Prostate gland (tissue), 2 donors: ENCODE measurements around the gene ANKS3. TPM values are rescaled to one million over a fixed set of nuclear protein-coding genes. Genes with fewer than 3 reads are reported as not detected.
"Not testable (repeated sequence)": the region's sequence is repeated elsewhere in the genome, so short reads cannot be mapped to it uniquely, and the experiment has no call there.

ENCODE experiments used
- DNase-seq: peaks from one replicate; pipeline ENCODE4 v3.0.0-alpha.2; 2019; ENCODE audit warnings: low spot score
- H3K27ac ChIP-seq, 2 donors: fragments of 200-600 bp; sonication (generic); 2 replicates each; pipeline ENCODE4 v1.5.1; 2017 to 2019
- H3K27me3 ChIP-seq: fragments of 200-600 bp; sonication (generic); replicated peaks from 2 replicates; pipeline ENCODE4 v1.5.1; 2019; ENCODE audit not compliant: insufficient read depth
- H3K36me3 ChIP-seq, 2 donors: fragments of 200-600 bp; sonication (generic); 1 replicate in 1 of 2; 2 replicates in 1 of 2; pipeline versions ENCODE4 v1.5.1 to v1.8.1; 2017 to 2019
- H3K4me1 ChIP-seq: fragments of 200-600 bp; sonication (generic); replicated peaks from 2 replicates; pipeline ENCODE4 v1.5.1; 2019
- H3K4me3 ChIP-seq, 2 donors: fragments of 200-600 bp; sonication (generic); 2 replicates each; pipeline ENCODE4 v1.5.1; 2017 to 2019
- H3K9me3 ChIP-seq: fragments of 200-600 bp; sonication (generic); 2 replicates; pipeline ENCODE4 v1.5.1; 2017
- CTCF ChIP-seq, 4 experiments: fragments of 200-600 bp in 2 of 4; fragments of 450-650 bp in 2 of 4; sonication (generic) in 2 of 4; IDR thresholded peaks; 1 replicate in 3 of 4; 2 replicates in 1 of 4; pipeline ENCODE4 v1.5.1; 2016 to 2019; ENCODE audit warnings: antibody characterized with exemption in 4 of 4, mild to moderate bottlenecking in 2 of 4, moderate library complexity in 2 of 4
- POLR2A ChIP-seq: fragments of 450-650 bp; IDR thresholded peaks from one replicate; pipeline ENCODE4 v1.6.1; 2016; ENCODE audit warnings: antibody characterized with exemption, mild to moderate bottlenecking
- POLR2AphosphoS5 ChIP-seq: sonication (generic); formaldehyde crosslinking; IDR thresholded peaks from one replicate; pipeline ENCODE4 v1.6.1; 2017; ENCODE audit warnings: antibody characterized with exemption
- WGBS: methylation state at CpG from one replicate; pipeline ENCODE4 v1.1.5; 2018; 5-methylcytosine and 5-hydroxymethylcytosine counted together
- intact Hi-C: fragments of 100-400 bp; cut with DNase I; formaldehyde crosslinking; loops from one replicate; pipeline ENCODE4 v1.14.2; 2022
- total RNA-seq, 2 donors: library from RNA; depleted of rRNA; stranded (reverse); fragments of >200 nt; gene quantifications; one replicate each; pipeline ENCODE4 v1.1.0, GENCODE V29; 2016

Gene ANKS3
- total RNA-seq, 2 donors from 2014 or later: 19.1 to 42.9 TPM

- Histone ChIP-seq H3K4me3 (no peak overlapping the region), H3K27me3 (no peaks in the 10 kb centered on the region), H3K9me3 (no peaks in the 10 kb centered on the region), H3K4me1 (peaks cover 2% of the 10 kb centered on the region), H3K36me3 (peaks cover 6 to 14% of the 10 kb centered on the region in 2 donors), H3K27ac (no peak overlapping the region)
- DNase-seq: no peak
- TF ChIP-seq CTCF (IDR thresholded peaks at IDR 0.05) (no peak), POLR2A (no peak)
- intact Hi-C loops: no loop called here
- WGBS: 63% methylated on average over 15 of the region's 16 CpGs
Measured at GRCh38 chr16:4654011-4654963, 79.8 kb downstream of the ANKS3 start.

GRCh38 chr16:4652561-4652960 is 81.5 kb downstream of the ANKS3 start:
- Histone ChIP-seq H3K4me1 (peaks cover 2% of the 10 kb centered on the region), H3K4me3 (no peak overlapping the region), H3K27ac (no peak overlapping the region), H3K9me3 (no peaks in the 10 kb centered on the region), H3K27me3 (no peaks in the 10 kb centered on the region), H3K36me3 (peaks cover 6 to 14% of the 10 kb centered on the region in 2 donors)
- DNase-seq: no peak
- WGBS: 89% methylated on average over 25 of the region's 25 CpGs
- TF ChIP-seq POLR2AphosphoS5: no peak
- TF ChIP-seq CTCF (IDR thresholded peaks at IDR 0.05): no peak
- no peak for TF ChIP-seq POLR2A
- intact Hi-C loops: no loop called here

GRCh38 chr16:4651827-4652226 is 82.2 kb downstream of the ANKS3 start:
- H3K27ac ChIP-seq: no peak overlapping the region
- peaks cover 0 to 14% of the 10 kb centered on the region in 2 donors for H3K36me3 ChIP-seq

GRCh38 chr16:4650443-4651074 is 83.5 kb downstream of the ANKS3 start:
- 81% methylated on average over 15 of the region's 15 CpGs for WGBS
- H3K9me3 ChIP-seq, H3K4me3 ChIP-seq, DNase-seq, H3K27ac ChIP-seq, H3K27me3 ChIP-seq, intact Hi-C loops, H3K4me1 ChIP-seq: not testable (repeated sequence)
- peak in 3 of 4 experiments; percentile 37 to 57 (median 41) for TF ChIP-seq CTCF (IDR thresholded peaks at IDR 0.05)
- H3K36me3 ChIP-seq: peaks cover 0 to 14% of the 10 kb centered on the region in 2 donors

More at GRCh38 chr16:4651827-4652226, 82.2 kb downstream of the ANKS3 start:
- WGBS: 89% methylated on average over 13 of the region's 13 CpGs
- no peak for TF ChIP-seq POLR2A
- no peak for TF ChIP-seq POLR2AphosphoS5
- no peak for TF ChIP-seq CTCF (IDR thresholded peaks at IDR 0.05)
- H3K4me3 ChIP-seq: no peak overlapping the region
- no peak for DNase-seq
- peaks cover 2% of the 10 kb centered on the region for H3K4me1 ChIP-seq
- no peaks in the 10 kb centered on the region for H3K9me3 ChIP-seq
- intact Hi-C loops: no loop called here
- no peaks in the 10 kb centered on the region for H3K27me3 ChIP-seq
